Peyer's patch (tissue), 4 donors: Measurements from ENCODE around the gene SULF2. TPM values are rescaled to one million over a fixed set of nuclear protein-coding genes. Genes with fewer than 3 reads are reported as not detected.

ENCODE experiments used
- DNase-seq, 3 donors: peaks; one replicate each; pipeline ENCODE4 v3.0.0-alpha.2; 2017 to 2019
- H3K27ac ChIP-seq, 4 donors: fragments of 200-600 bp; sonication (generic); one replicate each; pipeline ENCODE4 v1.5.1; 2016 to 2019
- H3K27me3 ChIP-seq, 2 donors: fragments of 200-600 bp; sonication (generic); one replicate each; pipeline ENCODE4 v1.5.1; 2019
- H3K36me3 ChIP-seq, 3 donors: fragments of 200-600 bp; sonication (generic); one replicate each; pipeline ENCODE4 v1.5.1; 2016 to 2019
- H3K4me1 ChIP-seq, 4 donors: fragments of 200-600 bp; sonication (generic); one replicate each; pipeline ENCODE4 v1.5.1; 2016 to 2019
- H3K4me3 ChIP-seq, 4 donors: fragments of 200-600 bp; sonication (generic); 1 replicate in 3 of 4; 2 replicates in 1 of 4; pipeline ENCODE4 v1.5.1; 2016 to 2019; ENCODE audit warnings: mild to moderate bottlenecking in 1 of 4
- H3K9me3 ChIP-seq, 4 donors: fragments of 200-600 bp; sonication (generic); one replicate each; pipeline ENCODE4 v1.5.1; 2016 to 2019; ENCODE audit warnings: mild to moderate bottlenecking in 1 of 4
- POLR2A ChIP-seq, 2 donors: fragments of 450-650 bp; IDR thresholded peaks; one replicate each; pipeline ENCODE4 v1.5.1; 2017; ENCODE audit warnings: antibody characterized with exemption in 2 of 2, mild to moderate bottlenecking in 2 of 2, moderate library complexity in 2 of 2
- total RNA-seq, 4 donors: library from RNA; depleted of rRNA; stranded (reverse); fragments of >200 nt; gene quantifications; one replicate each; pipeline ENCODE4 v1.1.0, GENCODE V29; 2016
- TF ChIP-seq, protein P1 (sequence below), 6 experiments: fragments of 450-650 bp in 4 of 6; fragments of 200-600 bp in 2 of 6; sonication (generic) in 1 of 6; IDR thresholded peaks; one replicate each; pipeline ENCODE4 v1.5.1; 2017 to 2019; ENCODE audit warnings: antibody characterized with exemption in 6 of 6, mild to moderate bottlenecking in 3 of 6, moderate library complexity in 1 of 6

Gene SULF2
- total RNA-seq, 4 donors from 2014 or later = 32.4 to 168 (median 52.5) TPM

DNA sequence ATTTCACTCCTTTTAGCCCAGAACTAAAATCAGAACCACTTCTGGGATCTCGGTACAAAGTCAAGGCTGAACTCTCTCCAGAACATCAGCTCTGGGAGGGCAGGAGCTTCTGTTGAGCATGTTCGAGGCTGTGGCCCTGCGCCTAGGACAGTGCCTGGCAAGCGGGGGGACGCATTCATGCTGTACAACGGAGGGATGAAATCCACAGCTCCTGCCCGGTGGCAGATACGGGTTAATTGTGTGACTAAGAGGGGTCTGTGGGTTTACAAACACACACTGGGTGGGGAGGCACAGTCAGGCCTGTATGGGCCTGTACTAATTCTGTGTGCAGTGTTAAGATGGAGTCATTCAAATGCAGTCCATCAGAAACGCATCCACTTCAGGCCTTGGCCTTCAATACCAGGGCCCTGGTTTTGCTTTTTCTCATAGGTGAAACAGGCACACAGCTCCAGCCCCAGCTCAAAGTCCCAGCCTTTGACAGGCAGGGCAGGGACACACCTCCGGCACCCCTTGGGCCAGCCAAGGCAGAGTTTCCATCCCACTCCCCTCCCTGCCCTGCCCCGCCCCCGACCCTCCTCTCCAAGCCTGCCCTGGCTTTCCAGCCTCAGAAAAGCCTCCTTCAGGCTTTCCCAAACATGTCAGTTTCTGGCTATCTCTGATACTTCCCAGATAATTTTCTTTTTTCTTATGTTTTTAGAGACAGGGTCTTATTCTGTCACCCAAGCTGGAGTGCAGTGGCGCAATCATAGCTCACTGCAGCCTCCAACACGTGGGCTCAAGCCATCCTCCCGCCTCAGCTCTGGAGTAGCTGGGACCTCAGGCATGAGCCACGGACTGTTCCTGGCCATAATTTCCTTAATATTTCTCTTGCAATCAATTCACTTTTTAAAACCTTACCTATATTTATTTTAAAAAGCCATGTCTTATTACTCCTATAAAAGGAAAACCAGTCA, 109.8 kb downstream of the SULF2 start:
- no peaks in the 10 kb centered on the region for H3K4me1 ChIP-seq
- H3K36me3 ChIP-seq = no peaks in the 10 kb centered on the region
- TF ChIP-seq POLR2A (IDR thresholded peaks at IDR 0.05) = no peak
- TF ChIP-seq, protein P1, sequence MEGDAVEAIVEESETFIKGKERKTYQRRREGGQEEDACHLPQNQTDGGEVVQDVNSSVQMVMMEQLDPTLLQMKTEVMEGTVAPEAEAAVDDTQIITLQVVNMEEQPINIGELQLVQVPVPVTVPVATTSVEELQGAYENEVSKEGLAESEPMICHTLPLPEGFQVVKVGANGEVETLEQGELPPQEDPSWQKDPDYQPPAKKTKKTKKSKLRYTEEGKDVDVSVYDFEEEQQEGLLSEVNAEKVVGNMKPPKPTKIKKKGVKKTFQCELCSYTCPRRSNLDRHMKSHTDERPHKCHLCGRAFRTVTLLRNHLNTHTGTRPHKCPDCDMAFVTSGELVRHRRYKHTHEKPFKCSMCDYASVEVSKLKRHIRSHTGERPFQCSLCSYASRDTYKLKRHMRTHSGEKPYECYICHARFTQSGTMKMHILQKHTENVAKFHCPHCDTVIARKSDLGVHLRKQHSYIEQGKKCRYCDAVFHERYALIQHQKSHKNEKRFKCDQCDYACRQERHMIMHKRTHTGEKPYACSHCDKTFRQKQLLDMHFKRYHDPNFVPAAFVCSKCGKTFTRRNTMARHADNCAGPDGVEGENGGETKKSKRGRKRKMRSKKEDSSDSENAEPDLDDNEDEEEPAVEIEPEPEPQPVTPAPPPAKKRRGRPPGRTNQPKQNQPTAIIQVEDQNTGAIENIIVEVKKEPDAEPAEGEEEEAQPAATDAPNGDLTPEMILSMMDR (IDR thresholded peaks at IDR 0.05) = no peak
- H3K9me3 ChIP-seq = no peaks in the 10 kb centered on the region
- DNase-seq = no peak
- no peaks in the 10 kb centered on the region for H3K27me3 ChIP-seq
- H3K4me3 ChIP-seq = no peak overlapping the region
- H3K27ac ChIP-seq = no peak overlapping the region

GRCh38 chr20:47674686-47675085, 110.6 kb downstream of the SULF2 start:
- TF ChIP-seq POLR2A (IDR thresholded peaks at IDR 0.05) = no peak
- TF ChIP-seq, protein P1 (IDR thresholded peaks at IDR 0.05) = no peak
- Histone ChIP-seq H3K36me3 (no peaks in the 10 kb centered on the region), H3K4me3 (no peak overlapping the region), H3K27me3 (no peaks in the 10 kb centered on the region), H3K4me1 (no peaks in the 10 kb centered on the region), H3K9me3 (no peaks in the 10 kb centered on the region), H3K27ac (no peak overlapping the region)
- no peak for DNase-seq

- Histone ChIP-seq H3K4me1 (no peaks in the 10 kb centered on the region), H3K9me3 (no peaks in the 10 kb centered on the region), H3K27me3 (no peaks in the 10 kb centered on the region), H3K36me3 (no peaks in the 10 kb centered on the region), H3K27ac (no peak overlapping the region), H3K4me3 (no peak overlapping the region)
- TF ChIP-seq, protein P1 (IDR thresholded peaks at IDR 0.05) = no peak
- TF ChIP-seq POLR2A (IDR thresholded peaks at IDR 0.05) = no peak
- no peak for DNase-seq
Observed at GRCh38 chr20:47674145-47674544, 111.1 kb downstream of the SULF2 start.

DNA sequence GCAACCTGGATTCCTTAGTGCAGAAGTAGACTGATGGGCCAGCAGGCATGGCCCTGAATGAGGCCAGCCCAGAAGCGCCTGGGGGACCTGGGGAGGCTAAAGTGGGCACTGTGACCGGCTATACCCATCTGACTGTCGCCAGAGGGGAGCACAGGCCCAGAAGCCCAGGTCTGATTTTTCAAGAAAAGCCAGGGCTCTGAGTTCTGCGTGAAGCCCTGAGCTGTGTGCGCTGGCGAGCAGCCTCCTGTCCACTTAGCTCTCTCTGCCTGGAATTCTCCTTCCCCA, 111.7 kb downstream of the SULF2 start:
- H3K9me3 ChIP-seq = no peaks in the 10 kb centered on the region
- no peaks in the 10 kb centered on the region for H3K36me3 ChIP-seq
- no peak overlapping the region for H3K27ac ChIP-seq
- no peaks in the 10 kb centered on the region for H3K27me3 ChIP-seq
- TF ChIP-seq, protein P1 (IDR thresholded peaks at IDR 0.05) = no peak
- TF ChIP-seq POLR2A (IDR thresholded peaks at IDR 0.05) = no peak
- no peak for DNase-seq
- H3K4me1 ChIP-seq = no peaks in the 10 kb centered on the region
- H3K4me3 ChIP-seq = no peak overlapping the region

DNA sequence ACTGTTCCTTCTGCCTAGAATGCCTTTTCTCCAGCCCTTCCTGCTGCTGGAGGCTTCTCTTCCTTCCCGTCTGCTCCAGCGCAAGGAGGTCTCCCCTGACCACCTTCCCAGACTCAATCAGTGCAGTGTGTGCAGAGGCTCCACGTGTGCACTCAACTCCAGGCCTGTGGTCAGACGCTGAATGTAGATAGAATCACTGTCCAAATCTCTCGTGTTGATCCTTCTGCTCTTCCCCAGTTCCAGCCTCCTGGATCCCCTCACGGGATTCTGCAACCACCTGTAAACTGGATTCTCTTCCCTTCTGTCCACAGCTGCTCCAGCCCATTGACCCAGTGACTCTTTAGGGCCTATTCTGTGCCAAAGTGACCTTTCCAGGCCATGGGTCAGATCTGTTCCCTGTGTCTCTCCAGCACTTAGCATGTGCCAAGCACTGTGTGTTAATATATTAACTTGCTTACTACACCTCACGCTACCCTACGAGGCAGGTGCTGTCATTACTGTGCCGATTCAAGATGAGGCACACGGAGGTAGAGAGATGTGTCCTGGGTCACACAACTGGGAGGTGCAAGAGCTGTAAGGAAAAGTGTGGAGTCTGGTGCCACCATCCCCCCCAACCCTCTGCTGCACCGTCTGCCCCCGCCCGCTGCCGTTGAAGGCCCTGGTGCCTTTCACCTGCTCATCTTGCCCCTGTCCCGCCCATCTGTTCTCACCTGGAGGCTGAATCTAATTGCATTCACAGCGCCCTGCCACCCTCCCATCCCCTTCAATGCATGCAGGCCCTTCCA, 112.2 kb downstream of the SULF2 start:
- no peak for DNase-seq
- no peaks in the 10 kb centered on the region for H3K9me3 ChIP-seq
- no peaks in the 10 kb centered on the region for H3K4me1 ChIP-seq
- TF ChIP-seq, protein P1 (IDR thresholded peaks at IDR 0.05) = no peak
- no peak for TF ChIP-seq POLR2A (IDR thresholded peaks at IDR 0.05)
- no peaks in the 10 kb centered on the region for H3K36me3 ChIP-seq
- no peak overlapping the region for H3K27ac ChIP-seq
- no peaks in the 10 kb centered on the region for H3K27me3 ChIP-seq
- no peak overlapping the region for H3K4me3 ChIP-seq
